Gastrocnemius medialis (tissue), 4 donors: ENCODE measurements around the gene INTS7. TPM values are rescaled to one million over a fixed set of nuclear protein-coding genes. Genes with fewer than 3 reads are reported as not detected.

Source experiments
- ATAC-seq, 2 donors: fragments of 150-250 bp; one replicate each; pipeline ENCODE4 v1.9.1; 2016
- DNase-seq, 2 donors: peaks; one replicate each; pipeline ENCODE4 v3.0.0-alpha.2; 2019
- H3K27ac ChIP-seq, 4 donors: fragments of 200-600 bp; sonication (generic); 1 replicate in 1 of 4; 2 replicates in 3 of 4; pipeline ENCODE4 v1.5.1; 2016 to 2018; ENCODE audit warnings: mild to moderate bottlenecking in 2 of 4, moderate library complexity in 1 of 4
- H3K27me3 ChIP-seq, 3 donors: fragments of 200-600 bp; sonication (generic) in 2 of 3; 1 replicate in 1 of 3; 2 replicates in 2 of 3; pipeline versions ENCODE4 v1.5.1 to v1.6.0; 2016 to 2019; ENCODE audit warnings: mild to moderate bottlenecking in 1 of 3, moderate library complexity in 1 of 3
- H3K36me3 ChIP-seq, 2 donors: fragments of 200-600 bp; sonication (generic) in 1 of 2; one replicate each; pipeline ENCODE4 v1.5.1; 2017 to 2018
- H3K4me1 ChIP-seq, 2 donors: fragments of 200-600 bp; sonication (generic) in 1 of 2; one replicate each; pipeline ENCODE4 v1.5.1; 2016 to 2017; ENCODE audit warnings: mild to moderate bottlenecking in 2 of 2
- H3K4me3 ChIP-seq, 4 donors: fragments of 200-600 bp; sonication (generic) in 3 of 4; 1 replicate in 1 of 4; 2 replicates in 3 of 4; pipeline ENCODE4 v1.5.1; 2016 to 2019; ENCODE audit warnings: mild to moderate bottlenecking in 2 of 4
- H3K9me3 ChIP-seq, 3 donors: fragments of 200-600 bp; sonication (generic) in 2 of 3; 1 replicate in 1 of 3; 2 replicates in 2 of 3; pipeline ENCODE4 v1.5.1; 2016 to 2019
- CTCF ChIP-seq, 5 experiments: fragments of 450-650 bp in 3 of 5; fragments of 200-600 bp in 2 of 5; sonication (generic) in 2 of 5; IDR thresholded peaks in 4 of 5; conservative IDR thresholded peaks in 1 of 5; 1 replicate in 4 of 5; 2 replicates in 1 of 5; pipeline ENCODE4 v1.5.1; 2016 to 2019; ENCODE audit warnings: antibody characterized with exemption in 5 of 5, mild to moderate bottlenecking in 3 of 5, moderate library complexity in 3 of 5
- POLR2A ChIP-seq, 2 donors: fragments of 450-650 bp; IDR thresholded peaks; one replicate each; pipeline ENCODE4 v1.6.1; 2017; ENCODE audit warnings: antibody characterized with exemption in 2 of 2, mild to moderate bottlenecking in 2 of 2, moderate library complexity in 2 of 2
- in situ Hi-C, 4 donors: fragments of 200-750 bp; cut with MboI; loops; one replicate each; pipeline versions ENCODE4 v1.15.0 to v1.8.0; 2017; ENCODE audit warnings: low sequenced_read_pairs in 4 of 4
- intact Hi-C: fragments of 100-400 bp; cut with DNase I; formaldehyde crosslinking; loops from one replicate; pipeline ENCODE4 v1.15.1; 2023; ENCODE audit warnings: low total_unique reads
- total RNA-seq, 4 donors: library from RNA; depleted of rRNA; stranded (reverse); fragments of >200 nt; gene quantifications; one replicate each; pipeline versions ENCODE4 v1.1.0 to v1.2.3, GENCODE V29; 2016

Gene INTS7
- total RNA-seq, 4 donors from 2014 or later = 4.0 to 8.0 (median 6.6) TPM

- TF ChIP-seq CTCF (IDR thresholded peaks at IDR 0.05 in 4 of 5, conservative IDR thresholded peaks at IDR 0.05 in 1 of 5) = no peak
- no peak for TF ChIP-seq POLR2A (IDR thresholded peaks at IDR 0.05)
- in situ Hi-C loops = loop anchor here in 2 of 4 donors (25.0 kb wide), 2 partner anchors 354 to 971 kb away; partner anchors contain the start of genes ANGEL2 (in 1 of the 2) and NEK2 (in 1 of the 2)
Observed at GRCh38 chr1:212040629-212041412, 5.5 kb upstream of the INTS7 start.

GRCh38 chr1:212039622-212040021 is 4.3 kb upstream of the INTS7 start:
- ATAC-seq = no peak
- no peak for DNase-seq
- TF ChIP-seq CTCF (IDR thresholded peaks at IDR 0.05 in 4 of 5, conservative IDR thresholded peaks at IDR 0.05 in 1 of 5) = no peak
- no peak for TF ChIP-seq POLR2A (IDR thresholded peaks at IDR 0.05)
- Histone ChIP-seq H3K4me3 (no peak overlapping the region), H3K27me3 (no peaks in the 10 kb centered on the region), H3K4me1 (peaks cover 8% of the 10 kb centered on the region in 2 donors), H3K27ac (no peak overlapping the region), H3K36me3 (no peaks in the 10 kb centered on the region), H3K9me3 (no peaks in the 10 kb centered on the region)
- intact Hi-C loops = loop anchor here (10.0 kb wide), 2 partner anchors 395 to 465 kb away; partner anchors contain the start of genes NENF and SLC30A1
- in situ Hi-C loops = loop anchor here in 2 of 4 donors (25.0 kb wide), 2 partner anchors 352 to 973 kb away; partner anchors contain the start of genes ANGEL2 (in 1 of the 2) and NEK2 (in 1 of the 2)

More at GRCh38 chr1:212040629-212041412, 5.5 kb upstream of the INTS7 start:
- DNase-seq (no peak), ATAC-seq (no peak)
- Histone ChIP-seq H3K36me3 (no peaks in the 10 kb centered on the region), H3K4me3 (no peak overlapping the region), H3K9me3 (no peaks in the 10 kb centered on the region), H3K4me1 (peaks cover 6 to 7% of the 10 kb centered on the region in 2 donors), H3K27ac (no peak overlapping the region), H3K27me3 (no peaks in the 10 kb centered on the region)
- intact Hi-C loops = no loop called here

GRCh38 chr1:212037900-212038299 is 2.5 kb upstream of the INTS7 start:
- H3K36me3 ChIP-seq = no peaks in the 10 kb centered on the region
- no peak for TF ChIP-seq POLR2A (IDR thresholded peaks at IDR 0.05)
- no peaks in the 10 kb centered on the region for H3K9me3 ChIP-seq
- H3K4me3 ChIP-seq = no peak overlapping the region
- H3K27me3 ChIP-seq = no peaks in the 10 kb centered on the region
- H3K27ac ChIP-seq = no peak overlapping the region
- peaks cover 15 to 20% of the 10 kb centered on the region in 2 donors for H3K4me1 ChIP-seq
- no peak for ATAC-seq
- no peak for DNase-seq
- intact Hi-C loops = loop anchor here (10.0 kb wide), 2 partner anchors 397 to 463 kb away; partner anchors contain the start of genes NENF and SLC30A1
- in situ Hi-C loops = loop anchor here in 2 of 4 donors (25.0 kb wide), 2 partner anchors 351 to 974 kb away; partner anchors contain the start of genes ANGEL2 (in 1 of the 2) and NEK2 (in 1 of the 2)

- Histone ChIP-seq H3K9me3 (no peaks in the 10 kb centered on the region), H3K4me1 (peaks cover 15 to 20% of the 10 kb centered on the region in 2 donors), H3K4me3 (peak overlapping the region; percentile 68 to 78 (median 74)), H3K27ac (peak overlapping the region; percentile 24 to 91 (median 64)), H3K27me3 (no peaks in the 10 kb centered on the region), H3K36me3 (no peaks in the 10 kb centered on the region)
- ATAC-seq = no peak
- TF ChIP-seq POLR2A (IDR thresholded peaks at IDR 0.05) (no peak), CTCF (IDR thresholded peaks at IDR 0.05 in 4 of 5, conservative IDR thresholded peaks at IDR 0.05 in 1 of 5) (no peak)
- intact Hi-C loops (loop anchor here (1.0 to 10.0 kb wide), 6 partner anchors 23 to 461 kb away; partner anchors contain the start of genes NENF, PPP2R5A and SLC30A1), in situ Hi-C loops (loop anchor here in 2 of 4 donors (25.0 kb wide), 2 partner anchors 349 to 976 kb away; partner anchors contain the start of genes ANGEL2 (in 1 of the 2) and NEK2 (in 1 of the 2))
- DNase-seq = no peak
Observed at GRCh38 chr1:212035835-212036605, 663 bp upstream of the INTS7 start.
